SHP77 (cell line): Measurements from ENCODE around the gene TCAP.

Source experiments
- DNase-seq, 2 experiments: peaks; one replicate each; lab custom pipeline; 2025; lab: John Stamatoyannopoulos, UW

Gene TCAP

DNA sequence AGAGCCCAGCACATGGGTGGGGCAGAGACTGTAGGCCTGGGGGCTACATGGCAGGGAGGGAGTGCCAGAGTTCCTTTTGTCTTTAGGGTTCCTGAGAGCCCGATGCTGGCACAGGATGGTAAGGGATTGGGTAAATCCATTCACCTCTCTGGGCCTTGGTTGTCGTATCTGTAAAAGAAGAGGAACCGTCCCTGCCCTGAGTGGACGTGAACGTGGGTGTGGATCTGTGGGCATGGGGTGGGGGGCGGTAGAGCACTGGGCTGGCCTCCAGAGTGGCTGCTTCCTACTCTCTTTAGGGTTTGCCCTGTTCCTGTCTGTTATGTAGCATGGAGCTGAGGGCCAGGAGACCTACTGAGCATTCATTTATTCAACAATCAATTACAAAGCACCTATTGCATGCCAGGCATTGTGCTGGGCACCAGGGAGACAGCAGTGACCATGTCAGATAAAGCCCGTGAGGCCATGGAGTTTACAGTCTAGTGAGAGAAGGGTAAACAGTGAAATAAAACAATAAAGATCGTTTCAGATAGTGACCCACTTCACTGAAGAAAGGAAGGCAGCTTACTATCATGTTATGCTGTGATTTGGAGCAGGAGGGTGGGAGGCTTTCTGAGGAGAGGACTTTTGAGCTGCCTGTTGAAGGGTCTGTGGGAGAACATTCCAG lies 13.1 kb upstream of the TCAP start:
- DNase-seq = no peak

DNA sequence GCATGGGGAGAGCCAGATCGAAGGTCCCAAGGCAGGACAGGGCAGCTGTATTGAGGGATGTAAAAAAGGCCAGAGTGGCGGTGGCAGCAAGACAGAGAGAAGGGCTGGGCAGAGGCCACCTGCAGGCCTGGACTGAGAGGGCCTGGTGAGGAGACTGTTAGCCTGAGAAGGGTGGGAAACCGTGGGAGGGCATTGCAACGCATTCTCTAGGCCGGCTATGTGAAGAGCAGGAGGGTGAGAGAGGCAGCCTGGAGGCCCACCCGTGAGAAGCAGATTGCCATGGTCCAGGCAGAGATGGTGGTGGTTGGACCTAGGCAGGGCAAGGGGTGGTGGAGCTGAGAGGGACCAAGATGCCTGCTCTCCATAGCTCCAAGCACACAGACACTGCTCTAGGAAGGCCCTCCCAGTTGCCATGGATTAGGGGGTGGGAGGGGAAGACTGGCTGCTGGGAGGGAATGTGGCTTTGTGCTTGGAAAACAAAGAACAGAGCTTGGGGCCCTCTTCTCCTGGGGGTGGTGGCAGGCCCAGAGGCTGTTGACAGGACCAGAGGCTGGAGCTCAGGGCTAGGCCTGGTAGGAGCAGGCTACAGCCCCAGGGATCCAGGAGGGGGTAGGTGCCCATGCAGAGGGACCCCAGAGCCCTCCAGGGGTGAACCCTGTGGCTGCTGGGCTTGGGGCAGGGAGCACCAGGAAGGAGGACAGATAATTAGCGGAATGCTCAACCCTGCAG lies 12.4 kb upstream of the TCAP start:
- no peak for DNase-seq

GRCh38 chr17:39653316-39653661 lies 11.9 kb upstream of the TCAP start:
- no peak for DNase-seq

GRCh38 chr17:39653662-39654331 lies 11.4 kb upstream of the TCAP start:
- DNase-seq = peak in 1 of 2 experiments; percentile 30

DNA sequence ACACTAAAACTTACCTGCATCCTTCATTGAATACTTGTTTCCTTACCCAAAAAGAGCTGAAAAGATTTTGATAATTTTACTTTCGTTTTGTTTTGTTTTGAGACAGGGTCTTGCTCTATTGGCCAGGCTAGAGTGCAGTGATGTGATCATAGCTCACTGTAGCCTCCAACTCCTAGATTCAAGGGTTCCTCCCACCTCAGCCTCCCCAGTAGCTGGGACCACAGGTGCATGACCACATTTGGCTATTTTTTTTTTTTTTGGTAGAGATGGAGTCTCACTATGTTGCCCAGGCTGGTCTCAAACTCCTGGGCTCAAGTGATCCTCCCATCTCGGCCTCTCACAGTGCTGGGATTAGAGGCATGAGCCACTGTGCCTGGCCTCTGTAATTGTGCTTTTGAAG lies 10.0 kb upstream of the TCAP start:
- DNase-seq = no peak

GRCh38 chr17:39658346-39658745 lies 6.8 kb upstream of the TCAP start:
- DNase-seq = no peak

DNA sequence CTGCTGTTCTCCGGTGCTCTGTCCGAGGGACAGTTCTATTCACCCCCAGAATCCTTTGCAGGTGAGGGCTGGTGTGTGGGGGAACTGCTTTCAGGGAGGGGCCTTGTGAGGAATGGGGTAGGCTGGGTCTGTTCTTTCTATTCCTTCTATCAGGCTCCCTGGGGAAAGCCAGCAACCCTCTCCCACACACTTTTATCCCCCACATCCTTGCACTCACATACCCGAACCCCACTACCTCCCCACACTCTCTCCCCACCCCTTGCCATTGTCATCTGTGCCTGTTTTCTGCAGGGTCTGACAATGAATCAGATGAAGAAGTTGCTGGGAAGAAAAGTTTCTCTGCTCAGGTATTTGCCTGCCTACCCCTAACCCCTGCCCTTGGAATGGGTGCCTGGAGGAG lies 6.4 kb upstream of the TCAP start:
- DNase-seq = no peak

DNA sequence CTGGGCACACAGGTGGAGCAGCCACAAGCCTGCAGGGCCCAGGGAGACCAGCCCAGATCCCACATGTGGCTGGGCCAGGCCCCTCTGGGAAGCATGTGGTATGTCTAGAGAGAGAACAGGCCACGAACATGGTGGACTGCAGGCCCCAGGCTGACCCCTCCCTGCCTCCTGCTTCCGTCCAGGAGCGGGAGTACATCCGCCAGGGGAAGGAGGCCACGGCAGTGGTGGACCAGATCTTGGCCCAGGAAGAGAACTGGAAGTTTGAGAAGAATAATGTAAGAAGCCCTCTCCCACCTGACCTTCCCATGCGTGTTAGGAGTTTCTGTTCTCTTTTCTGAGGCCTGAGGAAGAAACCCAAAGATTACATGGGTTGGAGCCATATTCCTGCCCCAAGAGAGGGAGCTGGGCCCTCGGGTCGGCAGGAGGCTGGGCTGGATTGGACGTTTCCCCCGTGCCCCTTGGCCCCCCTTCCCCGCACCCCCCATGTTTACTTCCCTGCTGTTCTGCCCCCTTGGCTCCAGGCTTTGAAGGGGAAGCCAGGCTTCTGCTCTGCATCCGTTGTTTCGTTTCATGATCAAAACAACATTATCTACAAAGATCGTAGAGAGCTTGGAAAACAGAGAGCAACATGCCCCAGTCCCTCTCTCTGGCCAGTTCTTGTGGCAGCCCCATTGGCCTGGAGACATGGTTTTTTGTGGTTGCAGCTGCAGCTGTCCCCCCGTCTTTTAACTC lies 5.7 kb upstream of the TCAP start:
- no peak for DNase-seq

DNA sequence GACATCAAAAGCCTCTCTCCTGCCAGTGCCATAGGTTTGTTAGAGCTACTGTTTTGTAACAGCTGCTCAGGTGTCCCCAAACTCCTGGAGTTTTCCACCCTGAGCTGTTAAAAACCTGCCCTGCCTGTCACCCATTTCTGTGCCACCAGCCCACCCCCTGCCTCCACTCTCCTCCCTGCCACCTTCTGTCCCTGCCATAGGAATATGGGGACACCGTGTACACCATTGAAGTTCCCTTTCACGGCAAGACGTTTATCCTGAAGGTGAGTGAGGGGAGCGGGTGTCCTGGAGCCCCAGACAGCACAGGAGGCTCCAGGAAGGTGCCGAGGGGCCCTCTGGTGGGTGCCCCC lies 5.2 kb upstream of the TCAP start:
- no peak for DNase-seq

- no peak for DNase-seq
Observed at GRCh38 chr17:39660397-39661385, 4.5 kb upstream of the TCAP start.

DNA sequence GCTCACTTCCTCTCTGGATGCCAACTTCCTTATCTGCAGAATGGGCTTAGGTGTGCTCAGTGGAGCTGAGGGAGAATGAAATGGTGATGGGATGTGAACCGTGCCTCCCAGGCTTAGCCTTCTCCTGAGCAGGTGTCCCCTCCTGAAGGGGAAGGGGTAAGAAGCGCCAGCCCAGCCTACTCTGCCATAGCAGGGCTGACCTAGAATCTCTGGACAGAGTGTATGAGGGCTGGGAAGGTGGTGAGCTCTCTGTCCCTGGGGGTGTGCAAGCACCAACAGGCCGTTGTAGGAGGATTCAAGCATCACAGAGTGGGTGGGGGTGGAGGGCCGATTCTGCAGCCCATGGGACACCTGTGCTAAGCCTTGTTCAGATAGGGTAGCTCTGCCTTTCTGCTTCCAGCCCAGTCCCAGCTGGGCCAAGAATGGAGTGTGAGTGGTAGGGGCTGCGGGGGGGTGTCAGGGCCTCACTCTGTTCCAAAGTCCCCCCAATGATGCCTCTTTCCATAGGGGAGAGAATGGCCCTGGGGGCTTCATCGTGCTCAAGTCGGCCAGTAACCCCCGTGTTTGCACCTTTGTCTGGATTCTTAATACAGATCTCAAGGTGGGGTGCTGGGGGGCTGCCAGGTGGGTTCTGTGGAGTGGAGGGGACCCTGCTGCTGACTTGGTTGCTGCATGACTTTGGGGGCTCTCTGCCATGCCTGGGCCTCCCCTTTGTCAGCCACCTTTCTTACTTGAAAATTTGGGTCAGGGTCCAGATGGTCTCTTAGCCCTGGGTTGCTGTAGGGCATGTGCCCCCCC lies 3.2 kb upstream of the TCAP start:
- DNase-seq = no peak

DNA sequence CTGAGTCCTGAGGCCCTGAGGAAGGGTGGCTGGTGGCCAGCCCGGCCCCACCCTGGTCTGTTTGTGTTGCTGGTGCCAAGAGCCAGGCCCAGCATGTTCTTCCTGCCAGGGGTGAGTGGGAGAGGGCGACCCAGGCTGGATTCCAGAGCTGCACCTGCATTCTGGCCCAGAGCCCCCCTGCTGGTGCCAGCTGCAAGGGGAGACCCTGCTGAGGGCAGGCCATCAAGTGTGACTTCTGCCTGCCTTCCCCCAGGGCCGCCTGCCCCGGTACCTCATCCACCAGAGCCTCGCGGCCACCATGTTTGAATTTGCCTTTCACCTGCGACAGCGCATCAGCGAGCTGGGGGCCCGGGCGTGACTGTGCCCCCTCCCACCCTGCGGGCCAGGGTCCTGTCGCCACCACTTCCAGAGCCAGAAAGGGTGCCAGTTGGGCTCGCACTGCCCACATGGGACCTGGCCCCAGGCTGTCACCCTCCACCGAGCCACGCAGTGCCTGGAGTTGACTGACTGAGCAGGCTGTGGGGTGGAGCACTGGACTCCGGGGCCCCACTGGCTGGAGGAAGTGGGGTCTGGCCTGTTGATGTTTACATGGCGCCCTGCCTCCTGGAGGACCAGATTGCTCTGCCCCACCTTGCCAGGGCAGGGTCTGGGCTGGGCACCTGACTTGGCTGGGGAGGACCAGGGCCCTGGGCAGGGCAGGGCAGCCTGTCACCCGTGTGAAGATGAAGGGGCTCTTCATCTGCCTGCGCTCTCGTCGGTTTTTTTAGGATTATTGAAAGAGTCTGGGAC lies 2.4 kb upstream of the TCAP start:
- no peak for DNase-seq

- no peak for DNase-seq
Observed at GRCh38 chr17:39663340-39663687, 1.8 kb upstream of the TCAP start.

DNA sequence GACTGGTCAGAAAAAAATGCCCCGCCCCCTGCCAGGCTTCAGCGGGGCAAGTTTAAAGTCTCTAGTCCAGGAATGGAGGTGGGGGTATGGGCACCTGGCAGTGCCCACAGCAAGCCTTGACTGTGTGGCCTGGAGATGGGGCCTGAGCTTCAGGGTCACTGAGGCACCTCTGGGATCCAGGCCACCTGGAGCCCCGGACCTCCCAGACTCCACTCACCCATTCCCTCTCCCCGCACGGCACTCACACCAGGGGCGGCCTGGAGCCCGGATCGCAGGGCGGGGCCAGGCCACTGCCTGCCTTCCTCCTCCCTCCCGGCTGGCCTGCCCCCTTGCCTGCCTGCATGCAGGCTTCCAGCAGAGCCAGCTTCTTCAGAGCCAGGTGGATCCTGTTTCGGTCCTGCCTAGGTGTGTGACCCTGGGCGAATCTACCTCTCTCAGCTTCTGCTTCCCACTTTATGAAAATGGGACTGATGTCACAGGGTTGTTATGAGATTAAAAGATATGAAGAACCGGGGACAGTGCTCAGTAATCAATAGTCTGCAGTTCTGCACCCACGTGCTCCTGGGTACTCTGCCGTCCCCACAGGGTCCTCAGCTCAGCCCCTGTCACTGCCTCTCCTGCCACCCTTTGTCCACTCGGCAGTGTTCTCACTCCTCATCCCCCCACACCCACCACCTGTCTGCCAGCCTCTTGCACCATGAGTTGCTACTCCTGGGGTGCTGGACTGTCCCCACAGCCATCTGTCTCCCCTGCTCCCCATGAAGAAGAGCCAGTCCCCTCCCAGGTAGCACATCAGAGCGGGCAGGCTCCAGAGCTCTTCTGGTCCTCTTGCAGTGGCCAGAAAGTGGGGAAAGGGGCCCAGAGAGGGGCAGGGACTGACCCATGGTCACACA lies 1.2 kb upstream of the TCAP start:
- DNase-seq = no peak

GRCh38 chr17:39665642-39666224 lies 584 bp downstream of the TCAP start:
- DNase-seq = peak; percentile 53 to 71

DNA sequence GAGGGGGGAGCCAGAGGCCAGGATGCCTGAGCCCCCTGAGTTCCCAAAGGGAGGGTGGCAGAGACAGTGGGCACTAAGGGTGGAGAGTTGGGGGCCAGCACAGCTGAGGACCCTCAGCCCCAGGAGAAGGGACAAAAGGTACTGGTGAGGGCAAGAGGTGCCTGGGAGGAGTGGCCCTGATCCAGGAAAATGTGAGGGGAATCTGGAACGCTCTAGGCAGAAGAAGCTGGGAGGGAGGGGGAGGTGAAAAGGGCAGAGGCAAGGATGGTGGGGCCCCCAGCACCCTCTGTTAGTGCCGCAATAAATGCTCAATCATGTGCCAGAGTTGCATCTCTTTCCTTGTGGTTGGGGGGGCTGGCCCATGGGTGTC lies 1.1 kb downstream of the TCAP start:
- DNase-seq = no peak

DNA sequence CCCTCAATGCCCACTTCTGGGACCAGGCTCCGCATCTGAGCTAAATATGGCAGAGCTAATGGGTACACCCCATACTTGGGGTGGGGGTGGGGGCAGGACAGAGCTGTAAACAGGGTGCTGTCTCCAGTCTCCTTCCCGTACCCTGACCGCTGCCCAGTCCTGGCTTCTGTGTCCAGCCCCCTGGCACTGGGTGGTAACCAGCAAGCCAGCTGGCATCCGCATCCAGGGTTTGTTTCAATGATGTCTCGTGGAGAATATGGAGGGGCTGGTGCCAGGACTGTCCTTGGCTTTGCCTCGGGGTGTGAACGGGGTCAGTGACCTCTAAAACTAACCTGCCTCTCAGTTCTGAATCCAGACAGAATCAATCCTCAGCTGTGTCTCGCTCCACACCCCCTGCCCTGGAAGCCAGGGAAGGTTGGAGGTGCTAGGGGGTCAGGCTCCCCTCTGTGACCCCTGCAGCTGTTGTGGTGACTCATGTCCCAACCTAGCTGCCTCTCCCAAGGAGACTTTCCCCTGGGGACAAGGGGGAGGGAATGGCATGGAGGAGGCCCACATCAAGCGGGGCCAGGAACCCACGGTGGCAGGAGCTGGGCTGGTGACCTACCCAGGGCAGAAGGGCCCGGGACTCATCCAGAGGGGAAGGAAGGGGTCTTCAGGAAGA lies 1.6 kb downstream of the TCAP start:
- DNase-seq = no peak

DNA sequence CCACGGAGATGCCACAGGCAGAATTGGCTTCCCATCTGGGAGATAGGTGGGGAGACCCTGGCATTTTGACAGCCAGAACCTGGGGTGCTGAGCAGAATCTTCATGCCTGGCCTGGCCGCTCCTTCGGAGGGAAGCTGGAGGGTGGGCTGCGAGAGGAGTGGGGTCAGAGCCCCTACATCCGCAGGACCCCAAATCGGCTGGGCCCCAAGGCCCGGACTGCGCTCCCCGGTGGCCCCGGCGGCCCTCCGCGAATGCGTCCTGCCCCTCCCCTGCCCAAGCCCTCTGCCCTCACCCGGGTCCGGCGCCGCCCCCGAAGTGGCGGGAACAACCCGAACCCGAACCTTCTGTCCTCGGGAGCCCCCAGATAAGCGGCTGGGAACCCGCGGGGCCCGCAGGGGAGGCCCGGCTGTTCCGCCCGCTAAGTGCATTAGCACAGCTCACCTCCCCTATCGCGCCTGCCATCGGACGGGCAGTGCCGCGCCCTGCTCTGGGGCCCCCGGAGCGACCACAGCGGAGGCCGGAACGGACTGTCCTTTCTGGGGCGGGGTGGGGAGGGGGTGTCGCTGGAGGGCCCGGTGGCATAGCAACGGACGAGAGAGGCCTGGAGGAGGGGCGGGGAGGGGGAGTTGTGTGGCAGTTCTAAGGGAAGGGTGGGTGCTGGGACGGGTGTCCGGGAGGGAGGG lies 2.3 kb downstream of the TCAP start:
- DNase-seq = no peak
